Activated CD4-positive, alpha-beta memory T cell treated with anti-CD3 and anti-CD28 coated beads, Interleukin-2, amount 10 ng/mL, durations not matched to agents 7 days and 5 days (primary cell): ENCODE data around the gene TMEM202. TPM values are rescaled to one million over a fixed set of nuclear protein-coding genes. Genes with fewer than 3 reads are reported as not detected.
"Not testable (repeated sequence)": the region's sequence is repeated elsewhere in the genome, so short reads cannot be mapped to it uniquely, and the experiment has no call there.

Experiments
- CTCF ChIA-PET: fragments of 350-600 bp; sonication (Branson Sonifier 250); formaldehyde crosslinking; loops from one replicate; lab custom pipeline; 2021; ENCODE audit warnings: antibody characterized with exemption, inconsistent platforms; lab: Charles Lee
- POLR2A ChIA-PET: fragments of 350-600 bp; sonication (Branson Sonifier 250); formaldehyde crosslinking; loops from one replicate; lab custom pipeline; 2021; ENCODE audit warnings: antibody characterized with exemption; lab: Charles Lee
- DNase-seq: peaks from one replicate; pipeline ENCODE4 v3.0.0-alpha.2; 2020
- H3K27ac Mint-ChIP-seq: one replicate; pipeline ENCODE4 v1.8.0; 2021; ENCODE audit warnings: mild to moderate bottlenecking, mixed read lengths
- H3K27me3 Mint-ChIP-seq: one replicate; pipeline ENCODE4 v1.8.0; 2021; ENCODE audit warnings: mixed read lengths
- H3K36me3 Mint-ChIP-seq: one replicate; pipeline ENCODE4 v1.8.0; 2021; ENCODE audit warnings: low read depth, mixed read lengths
- H3K4me1 Mint-ChIP-seq: one replicate; pipeline ENCODE4 v1.8.0; 2021; ENCODE audit warnings: mixed read lengths
- H3K4me3 Mint-ChIP-seq: one replicate; pipeline ENCODE4 v1.8.0; 2021; ENCODE audit warnings: mild to moderate bottlenecking, mixed read lengths
- H3K9me3 Mint-ChIP-seq: one replicate; pipeline ENCODE4 v1.8.0; 2021; ENCODE audit warnings: mixed read lengths
- total RNA-seq, 2 experiments: library from RNA; stranded (reverse); gene quantifications; one replicate each; pipeline ENCODE4 v1.2.3, GENCODE V29; 2021

The TMEM202 gene
- total RNA-seq, 2 experiments from 2014 or later = not detected

DNA sequence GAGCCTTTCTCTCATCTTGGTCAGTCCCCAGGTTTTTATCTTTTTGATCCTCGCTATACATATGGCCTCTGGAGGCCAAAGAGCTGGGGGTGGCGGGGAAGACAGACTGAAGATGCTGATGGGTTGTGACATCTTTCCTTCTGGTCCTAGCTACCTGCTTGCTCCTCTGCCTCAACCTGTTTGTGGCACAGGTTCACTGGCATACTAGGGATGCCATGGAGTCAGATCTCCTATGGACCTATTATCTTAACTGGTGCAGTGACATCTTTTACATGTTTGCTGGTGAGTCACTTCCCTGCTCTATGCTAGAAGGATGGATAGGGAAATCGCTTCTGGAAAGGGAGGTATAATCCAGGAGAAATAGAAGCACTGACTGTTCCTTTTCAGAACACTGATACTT is 8.8 kb downstream of the TMEM202 start:
- no peak overlapping the region for H3K27ac Mint-ChIP-seq
- H3K27me3 Mint-ChIP-seq = peaks cover 52% of the 10 kb centered on the region
- H3K4me1 Mint-ChIP-seq = no peaks in the 10 kb centered on the region
- ChIA-PET CTCF (no interaction called here), POLR2A (no interaction called here)
- no peak for DNase-seq
- H3K9me3 Mint-ChIP-seq = no peaks in the 10 kb centered on the region
- no peaks in the 10 kb centered on the region for H3K36me3 Mint-ChIP-seq
- no peak overlapping the region for H3K4me3 Mint-ChIP-seq

DNA sequence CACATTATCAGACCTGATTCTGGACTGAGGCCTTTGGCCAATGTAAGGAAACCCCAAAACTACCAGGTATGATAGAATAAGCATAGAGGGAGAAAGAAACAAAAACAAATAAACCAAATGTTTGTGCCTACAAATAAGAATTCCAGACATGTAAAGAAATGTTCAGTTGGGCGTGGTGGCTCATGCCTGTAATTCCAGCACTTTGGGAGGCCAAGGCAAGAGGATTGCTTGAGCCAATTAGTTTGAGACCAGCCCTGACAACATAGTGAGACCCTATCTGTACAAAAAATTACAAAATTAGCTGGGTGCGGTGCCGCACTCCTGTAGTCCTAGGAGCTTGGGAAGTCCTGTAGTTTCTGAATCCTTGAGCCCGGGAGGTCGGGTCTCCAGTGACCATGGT is 13.0 kb downstream of the TMEM202 start:
- no peaks in the 10 kb centered on the region for H3K9me3 Mint-ChIP-seq
- no peak overlapping the region for H3K4me3 Mint-ChIP-seq
- POLR2A ChIA-PET = no interaction called here
- no peak for DNase-seq
- CTCF ChIA-PET = interaction anchor here (0.7 kb wide), 1 partner anchor 305 kb away, joined by 3 read pairs; no protein-coding TSS in a partner anchor
- peaks cover 29% of the 10 kb centered on the region for H3K27me3 Mint-ChIP-seq
- no peaks in the 10 kb centered on the region for H3K4me1 Mint-ChIP-seq
- no peaks in the 10 kb centered on the region for H3K36me3 Mint-ChIP-seq
- no peak overlapping the region for H3K27ac Mint-ChIP-seq

DNA sequence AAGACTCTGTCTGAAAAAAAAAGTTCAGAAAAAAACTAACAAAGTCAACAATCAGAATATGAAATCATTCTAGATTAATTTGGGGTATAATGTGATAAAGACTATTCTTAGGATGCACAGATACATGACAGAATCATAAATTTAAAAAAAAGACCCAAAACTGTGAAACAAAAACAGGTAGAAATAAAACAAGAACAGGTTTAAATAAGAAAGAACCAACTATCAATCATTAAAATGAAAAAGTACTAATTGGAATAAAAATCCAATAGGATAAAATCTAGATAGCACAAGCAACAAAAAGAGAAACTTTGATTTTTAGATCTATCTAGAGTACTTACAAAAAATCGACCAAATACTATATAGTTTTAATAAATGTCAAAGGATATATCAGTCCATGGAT is 13.4 kb downstream of the TMEM202 start:
- Mint-ChIP-seq H3K27ac (no peak overlapping the region), H3K4me1 (no peaks in the 10 kb centered on the region), H3K9me3 (no peaks in the 10 kb centered on the region), H3K4me3 (no peak overlapping the region), H3K36me3 (no peaks in the 10 kb centered on the region), H3K27me3 (peaks cover 26% of the 10 kb centered on the region)
- ChIA-PET CTCF (no interaction called here), POLR2A (no interaction called here)
- DNase-seq = no peak

DNA sequence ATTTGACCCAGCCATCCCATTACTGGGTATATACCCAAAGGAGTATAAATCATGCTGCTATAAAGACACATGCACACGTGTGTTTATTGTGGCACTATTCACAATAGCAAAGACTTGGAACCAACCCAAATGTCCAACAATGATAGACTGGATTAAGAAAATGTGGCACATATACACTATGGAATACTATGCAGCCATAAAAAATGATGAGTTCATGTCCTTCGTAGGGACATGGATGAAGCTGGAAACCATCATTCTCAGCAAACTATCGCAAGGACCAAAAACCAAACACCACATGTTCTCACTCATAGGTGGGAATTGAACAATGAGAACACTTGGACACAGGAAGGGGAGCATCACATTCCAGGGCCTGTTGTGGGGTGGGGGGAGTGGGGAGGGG is 15.2 kb downstream of the TMEM202 start:
- DNase-seq, H3K27ac Mint-ChIP-seq, CTCF ChIA-PET, H3K4me3 Mint-ChIP-seq, H3K4me1 Mint-ChIP-seq, H3K9me3 Mint-ChIP-seq, POLR2A ChIA-PET, H3K36me3 Mint-ChIP-seq: not testable (repeated sequence)
- H3K27me3 Mint-ChIP-seq = peaks cover 13% of the 10 kb centered on the region

DNA sequence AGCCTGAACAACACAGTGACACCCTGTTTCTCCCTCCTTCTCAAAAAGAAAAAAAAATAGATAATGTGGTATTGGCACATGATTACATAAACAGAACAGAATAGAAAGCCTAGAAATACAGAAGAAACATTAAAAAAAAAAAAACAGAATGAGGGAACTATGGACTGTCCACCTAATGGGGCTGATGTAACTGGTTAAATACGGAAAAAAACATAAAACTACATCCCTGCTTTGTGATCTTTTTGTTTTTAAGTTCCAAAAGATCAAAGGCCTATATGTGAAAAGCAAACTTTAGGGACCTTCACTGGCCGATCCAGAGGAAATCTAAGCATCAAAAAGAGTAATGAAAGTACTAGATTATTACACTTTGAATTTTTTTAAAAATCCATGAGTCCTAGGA is 17.2 kb downstream of the TMEM202 start:
- H3K27ac Mint-ChIP-seq = no peak overlapping the region
- DNase-seq = no peak
- POLR2A ChIA-PET = no interaction called here
- peaks cover 6% of the 10 kb centered on the region for H3K27me3 Mint-ChIP-seq
- H3K9me3 Mint-ChIP-seq = no peaks in the 10 kb centered on the region
- H3K4me3 Mint-ChIP-seq = no peak overlapping the region
- CTCF ChIA-PET = no interaction called here
- H3K36me3 Mint-ChIP-seq = no peaks in the 10 kb centered on the region
- H3K4me1 Mint-ChIP-seq = no peaks in the 10 kb centered on the region

DNA sequence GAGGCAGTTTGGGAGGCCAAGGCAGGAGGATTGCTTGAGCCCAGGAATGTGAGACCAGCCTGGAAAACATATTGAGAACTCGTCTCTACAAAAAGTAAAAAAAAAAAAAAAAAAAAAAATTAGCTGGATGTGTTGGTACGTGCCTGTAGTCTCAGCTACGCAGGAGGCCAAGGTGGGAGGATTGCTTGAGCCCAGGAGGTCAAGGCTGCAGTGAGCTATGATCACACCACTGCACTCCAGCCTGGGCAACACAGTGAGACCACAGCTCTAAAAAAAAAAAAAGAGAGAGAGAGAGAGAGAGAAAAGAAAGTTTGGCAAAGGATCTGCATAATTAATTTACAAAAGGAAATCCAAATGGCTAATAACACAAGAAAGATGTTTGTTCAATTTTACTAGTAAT is 21.7 kb downstream of the TMEM202 start:
- H3K27ac Mint-ChIP-seq, DNase-seq, H3K9me3 Mint-ChIP-seq, H3K4me1 Mint-ChIP-seq, H3K27me3 Mint-ChIP-seq, H3K4me3 Mint-ChIP-seq, CTCF ChIA-PET, H3K36me3 Mint-ChIP-seq: not testable (repeated sequence)
- POLR2A ChIA-PET = interaction anchor here (0.6 kb wide), 1 partner anchor 53 kb away, joined by 3 read pairs; no protein-coding TSS in a partner anchor

DNA sequence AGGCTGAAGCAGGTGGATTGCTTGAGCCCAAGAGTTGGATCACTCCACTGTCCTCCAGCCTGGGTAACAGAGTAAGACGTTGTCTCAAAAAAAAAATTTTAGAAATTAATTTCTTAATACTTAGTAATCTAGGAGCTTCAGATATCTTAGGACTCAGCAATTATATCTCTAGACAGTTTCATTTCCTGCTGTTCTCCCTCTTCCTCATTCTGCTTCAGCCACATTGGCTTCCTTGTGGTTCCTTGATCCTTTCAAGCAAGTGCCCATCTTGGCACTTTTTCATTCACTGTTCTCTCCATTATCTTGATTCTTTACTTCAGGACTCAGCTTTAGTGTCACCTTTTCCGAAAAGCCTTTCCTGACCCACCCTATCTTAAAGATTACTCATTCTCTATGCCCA is 22.5 kb downstream of the TMEM202 start:
- CTCF ChIA-PET = no interaction called here
- Mint-ChIP-seq H3K27ac (no peak overlapping the region), H3K4me1 (peaks cover 2% of the 10 kb centered on the region), H3K36me3 (no peaks in the 10 kb centered on the region), H3K27me3 (peaks cover 11% of the 10 kb centered on the region), H3K9me3 (no peaks in the 10 kb centered on the region), H3K4me3 (no peak overlapping the region)
- POLR2A ChIA-PET = no interaction called here
- DNase-seq = no peak

DNA sequence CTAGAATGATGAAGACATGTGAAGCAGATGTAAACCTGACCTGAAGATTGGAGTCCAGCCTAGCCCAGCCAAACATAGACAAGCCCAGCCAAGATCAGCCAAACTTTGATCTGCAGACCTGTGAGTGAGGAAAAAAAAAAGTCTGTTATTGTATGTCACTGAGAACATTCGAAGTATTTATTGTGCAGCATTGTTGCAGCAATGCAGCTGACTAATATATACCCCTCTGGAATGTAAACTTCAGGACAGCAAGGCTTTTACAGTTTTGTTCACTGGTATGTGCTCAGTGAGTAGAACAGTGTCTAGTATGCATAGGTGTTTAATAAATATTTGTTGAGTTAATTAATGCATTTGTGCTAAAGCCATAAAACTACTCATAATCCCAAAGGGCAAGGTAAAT is 23.4 kb downstream of the TMEM202 start:
- POLR2A ChIA-PET = no interaction called here
- peaks cover under 1% of the 10 kb centered on the region for H3K36me3 Mint-ChIP-seq
- CTCF ChIA-PET = no interaction called here
- H3K27me3 Mint-ChIP-seq = peaks cover 12% of the 10 kb centered on the region
- peaks cover 2% of the 10 kb centered on the region for H3K4me1 Mint-ChIP-seq
- no peak for DNase-seq
- H3K27ac Mint-ChIP-seq = no peak overlapping the region
- H3K9me3 Mint-ChIP-seq = peaks cover under 1% of the 10 kb centered on the region
- no peak overlapping the region for H3K4me3 Mint-ChIP-seq

DNA sequence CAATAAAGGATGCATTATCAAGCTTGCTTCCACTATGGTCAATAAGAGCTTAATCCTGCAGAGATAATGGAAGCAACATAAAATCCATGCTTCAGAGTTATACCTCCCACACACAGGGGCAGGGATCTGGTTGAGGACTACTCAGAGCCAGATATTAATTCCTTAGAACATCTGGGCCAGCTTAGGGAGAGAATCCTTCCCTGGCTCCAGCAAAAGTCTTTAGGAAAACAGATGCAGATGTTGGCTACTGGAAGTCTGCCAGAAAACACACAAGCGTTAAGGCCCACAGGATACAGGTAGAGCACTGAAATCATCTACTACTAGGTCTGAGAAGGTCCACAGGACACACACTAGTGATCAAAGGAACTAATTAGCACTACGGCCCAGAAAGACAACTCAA is 25.2 kb downstream of the TMEM202 start:
- Mint-ChIP-seq H3K27ac (no peak overlapping the region), H3K4me3 (no peak overlapping the region), H3K36me3 (peaks cover 2% of the 10 kb centered on the region), H3K9me3 (peaks cover 5% of the 10 kb centered on the region), H3K4me1 (peaks cover 2% of the 10 kb centered on the region), H3K27me3 (peaks cover 20% of the 10 kb centered on the region)
- POLR2A ChIA-PET = interaction anchor here (0.6 kb wide), 1 partner anchor 16 kb away, joined by 3 read pairs; no protein-coding TSS in a partner anchor
- CTCF ChIA-PET = no interaction called here
- DNase-seq = no peak

DNA sequence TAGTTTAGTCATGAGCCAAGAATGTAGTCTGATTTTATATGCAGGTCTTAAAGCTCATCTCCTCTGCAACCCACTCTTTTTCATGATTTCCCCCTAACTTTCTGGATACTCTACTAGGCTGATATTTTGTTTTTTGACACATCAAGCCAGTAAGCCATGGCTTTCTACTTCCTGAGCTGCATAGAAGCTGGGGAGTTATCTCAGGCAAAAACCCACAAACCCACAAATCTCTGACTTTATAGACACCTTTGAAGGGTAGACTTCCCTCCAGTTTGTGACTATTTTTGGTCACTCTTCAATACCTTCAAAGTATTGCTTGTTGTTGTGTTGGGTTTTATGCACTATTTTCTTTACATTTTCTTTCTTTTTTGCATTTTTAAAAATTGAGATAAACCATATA is 28.6 kb downstream of the TMEM202 start:
- DNase-seq = no peak
- Mint-ChIP-seq H3K27me3 (peaks cover 29% of the 10 kb centered on the region), H3K36me3 (peaks cover 2% of the 10 kb centered on the region), H3K27ac (no peak overlapping the region), H3K4me1 (no peaks in the 10 kb centered on the region), H3K4me3 (no peak overlapping the region), H3K9me3 (peaks cover 5% of the 10 kb centered on the region)
- CTCF ChIA-PET = no interaction called here
- POLR2A ChIA-PET = no interaction called here

DNA sequence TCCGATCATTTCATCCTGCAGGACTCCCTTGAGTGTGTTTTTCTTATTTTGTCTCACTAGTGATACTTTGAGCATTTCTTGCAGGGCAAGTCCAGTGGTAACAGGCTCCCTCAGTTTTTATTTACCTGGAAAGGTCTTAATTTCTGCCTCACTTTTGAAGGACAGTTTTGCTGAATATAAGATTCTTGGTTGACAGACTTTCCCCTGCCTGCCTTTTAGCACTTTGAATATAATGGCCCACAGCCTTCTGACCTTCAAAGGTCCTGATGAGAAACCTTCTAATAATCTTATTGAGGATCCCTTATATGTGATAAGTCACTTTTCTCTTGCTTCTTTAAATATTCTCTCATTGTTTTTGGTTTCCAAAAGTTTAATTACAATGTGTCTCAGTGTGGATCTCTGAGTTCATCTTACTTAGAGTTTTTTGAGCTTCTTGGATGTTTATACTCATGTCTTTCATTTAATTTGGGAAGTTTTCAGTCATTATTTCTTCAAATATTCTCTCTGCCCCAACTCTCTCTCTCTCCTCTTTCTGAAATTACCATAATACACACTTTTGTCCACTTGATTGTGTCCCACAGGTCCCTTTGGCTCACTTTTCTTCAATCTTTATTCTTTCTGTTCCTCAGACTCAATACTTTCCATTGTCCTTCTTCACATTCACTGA is 39.7 kb downstream of the TMEM202 start:
- CTCF ChIA-PET = interaction anchor here (0.7 to 1.1 kb wide), 2 partner anchors 281 to 599 kb away, joined by 3 read pairs; no protein-coding TSS in a partner anchor
- Mint-ChIP-seq H3K27me3 (peaks cover 27% of the 10 kb centered on the region), H3K27ac (no peak overlapping the region), H3K4me1 (no peaks in the 10 kb centered on the region), H3K9me3 (peaks cover 8% of the 10 kb centered on the region), H3K36me3 (peaks cover 4% of the 10 kb centered on the region), H3K4me3 (no peak overlapping the region)
- POLR2A ChIA-PET = no interaction called here
- no peak for DNase-seq

DNA sequence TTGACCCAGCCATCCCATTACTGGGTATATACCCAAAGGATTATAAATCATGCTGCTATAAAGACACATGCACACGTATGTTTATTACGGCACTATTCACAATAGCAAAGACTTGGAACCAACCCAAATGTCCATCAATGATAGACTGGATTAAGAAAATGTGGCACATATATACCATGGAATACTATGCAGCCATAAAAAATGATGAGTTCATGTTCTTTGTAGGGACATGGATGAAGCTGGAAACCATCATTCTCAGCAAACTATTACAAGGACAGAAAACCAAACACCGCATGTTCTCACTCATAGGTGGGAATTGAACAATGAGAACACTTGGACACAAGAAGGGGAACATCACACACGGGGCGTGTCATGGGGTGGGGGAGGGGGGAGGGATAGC is 44.7 kb downstream of the TMEM202 start:
- DNase-seq, H3K27ac Mint-ChIP-seq, H3K4me3 Mint-ChIP-seq, CTCF ChIA-PET, H3K4me1 Mint-ChIP-seq, POLR2A ChIA-PET, H3K36me3 Mint-ChIP-seq, H3K9me3 Mint-ChIP-seq, H3K27me3 Mint-ChIP-seq: not testable (repeated sequence)

DNA sequence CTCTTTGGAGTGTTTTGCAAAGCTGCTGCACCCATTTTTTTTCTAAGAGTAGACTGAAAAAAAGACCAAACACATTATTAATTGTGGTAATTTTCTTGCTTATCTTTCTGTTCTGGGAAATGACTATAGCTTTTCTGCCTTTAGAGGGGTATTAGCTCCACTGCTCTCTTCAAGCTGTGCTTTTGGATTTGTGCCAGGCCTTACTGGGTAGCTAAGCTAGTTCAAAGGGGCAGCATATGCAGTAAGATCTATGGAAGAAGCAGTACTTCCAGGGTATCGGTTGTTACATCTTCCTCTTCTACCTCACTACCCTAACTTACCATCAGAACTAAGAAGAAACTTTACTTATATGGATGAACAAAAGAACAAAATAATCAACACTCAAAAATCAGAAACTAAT is 47.3 kb downstream of the TMEM202 start:
- DNase-seq = no peak
- ChIA-PET POLR2A (no interaction called here), CTCF (no interaction called here)
- Mint-ChIP-seq H3K4me1 (no peaks in the 10 kb centered on the region), H3K27ac (no peak overlapping the region), H3K36me3 (no peaks in the 10 kb centered on the region), H3K9me3 (no peaks in the 10 kb centered on the region), H3K27me3 (peaks cover 8% of the 10 kb centered on the region), H3K4me3 (no peak overlapping the region)

DNA sequence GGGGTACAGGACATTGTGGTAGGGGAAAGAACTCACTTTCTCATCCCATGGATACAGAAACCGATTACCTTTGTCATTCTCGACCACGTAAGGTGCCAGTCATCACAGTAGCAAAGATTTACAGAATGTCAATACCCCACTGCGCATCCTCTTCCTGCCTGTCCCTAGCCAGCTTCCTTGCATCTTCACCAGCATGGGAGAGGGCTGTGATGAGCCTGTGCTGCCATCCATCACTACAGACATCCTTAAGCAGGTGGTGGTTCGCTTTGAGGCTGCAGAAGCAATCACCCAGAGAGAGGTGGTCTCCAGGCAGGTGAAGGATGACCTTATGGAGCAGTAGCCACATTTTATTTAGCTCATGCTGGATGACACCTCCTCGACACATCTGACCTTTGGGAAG is 52.7 kb downstream of the TMEM202 start:
- Mint-ChIP-seq H3K9me3 (no peaks in the 10 kb centered on the region), H3K27me3 (peaks cover 10% of the 10 kb centered on the region), H3K36me3 (no peaks in the 10 kb centered on the region), H3K4me3 (no peak overlapping the region), H3K27ac (no peak overlapping the region), H3K4me1 (no peaks in the 10 kb centered on the region)
- DNase-seq = no peak
- ChIA-PET POLR2A (no interaction called here), CTCF (no interaction called here)
